A549 (cell line): ENCODE measurements around the gene C20orf204. TPM values are rescaled to one million over a fixed set of nuclear protein-coding genes. Genes with fewer than 3 reads are reported as not detected.

ENCODE experiments used
- ATAC-seq, 2 experiments: fragments of 200-7000 bp in 1 of 2; fragments of >200 bp in 1 of 2; cut with Nextera tagmentation in 1 of 2; cut with Tn5 transposase in 1 of 2; 3 replicates each; pipeline versions ENCODE4 v1.8.0 to v1.9.1; 2018 to 2020; ENCODE audit warnings: mild to moderate bottlenecking in 1 of 2, moderate library complexity in 1 of 2
- CTCF ChIA-PET: fragments of 300-600 bp; sonication (Branson Sonifier 250); formaldehyde crosslinking; extraction: SDS; loops from one replicate; lab custom pipeline; 2021; ENCODE audit warnings: antibody characterized with exemption, inconsistent platforms; lab: Yijun Ruan, JAX
- POLR2A ChIA-PET: fragments of 350-600 bp; formaldehyde crosslinking; extraction: SDS; loops from one replicate; lab custom pipeline; 2021; ENCODE audit warnings: antibody characterized with exemption, inconsistent platforms; lab: Yijun Ruan, JAX
- DNase-seq, 2 experiments: peaks; one replicate each; pipeline versions ENCODE4 v3.0.0 to v3.0.0-alpha.2; 2011 to 2016; ENCODE audit warnings: low read depth in 1 of 2, low spot score in 1 of 2
- FAIRE-seq: peaks from 2 replicates; lab custom pipeline; 2011; peaks lifted over from hg19 to GRCh38; lab: Jason Lieb, UNC
- H3K27ac ChIP-seq, 2 experiments: fragments of >200 bp; sonication (Bioruptor Twin); formaldehyde crosslinking; 3 replicates each; pipeline ENCODE4 v1.5.1; 2016 to 2017
- H3K4me1 ChIP-seq: fragments of >200 bp; sonication (Bioruptor Twin); formaldehyde crosslinking; 3 replicates; pipeline ENCODE4 v1.6.1; 2016
- H3K4me2 ChIP-seq: fragments of >200 bp; sonication (Bioruptor Twin); formaldehyde crosslinking; 3 replicates; pipeline ENCODE4 v1.6.1; 2016
- H3K4me3 ChIP-seq: fragments of >200 bp; sonication (Bioruptor Twin); formaldehyde crosslinking; 3 replicates; pipeline ENCODE4 v1.5.1; 2016
- H3K9me3 ChIP-seq: fragments of >200 bp; sonication (Bioruptor Twin); formaldehyde crosslinking; 3 replicates; pipeline ENCODE4 v1.6.1; 2016
- CBX2 ChIP-seq: fragments of 200-600 bp; sonication (generic); IDR thresholded peaks from 2 replicates; pipeline ENCODE4 v1.6.1; 2016; ENCODE audit warnings: low read depth, mild to moderate bottlenecking, borderline replicate concordance
- CHD2 ChIP-seq: fragments of 150-350 bp; IDR thresholded peaks from 2 replicates; pipeline ENCODE4 v1.6.1; 2014; ENCODE audit warnings: low read length; ENCODE audit not compliant: partially characterized antibody
- FOSL2 ChIP-seq, 2 experiments: fragments of 450-650 bp in 1 of 2; fragments of >200 bp in 1 of 2; sonication (Bioruptor Twin) in 1 of 2; formaldehyde crosslinking; IDR thresholded peaks; 2 replicates each; pipeline versions ENCODE4 v1.5.0 to v1.6.1; 2016 to 2020; ENCODE audit warnings: mild to moderate bottlenecking in 1 of 2, moderate library complexity in 1 of 2
- FOXS1 ChIP-seq: fragments of 250-450 bp; sonication (Bioruptor Pico); IDR thresholded peaks from 2 replicates; pipeline ENCODE4 v1.5.0; 2020; ENCODE audit warnings: mild to moderate bottlenecking, moderate library complexity
- HDAC2 ChIP-seq: fragments of 200-600 bp; sonication (generic); IDR thresholded peaks from 2 replicates; pipeline ENCODE4 v1.6.1; 2016
- HOXB13 ChIP-seq: fragments of 250-450 bp; sonication (Bioruptor Pico); IDR thresholded peaks from 2 replicates; pipeline ENCODE4 v1.5.0; 2020; ENCODE audit warnings: low read depth, mild to moderate bottlenecking, moderate library complexity
- HOXB5 ChIP-seq: fragments of 250-450 bp; sonication (Bioruptor Pico); IDR thresholded peaks from 2 replicates; pipeline ENCODE4 v1.5.0; 2020; ENCODE audit warnings: mild to moderate bottlenecking, moderate library complexity
- JUN ChIP-seq, 2 experiments: fragments of >200 bp; sonication (Bioruptor Twin); formaldehyde crosslinking; IDR thresholded peaks; 2 replicates in 1 of 2; 3 replicates in 1 of 2; pipeline ENCODE4 v1.6.1; 2016 to 2017
- KDM1A ChIP-seq: fragments of 200-600 bp; sonication (generic); IDR thresholded peaks from 2 replicates; pipeline ENCODE4 v1.6.1; 2016; ENCODE audit warnings: low read depth, mild to moderate bottlenecking
- KDM5A ChIP-seq: fragments of 200-600 bp; sonication (generic); IDR thresholded peaks from 2 replicates; pipeline ENCODE4 v1.6.1; 2016; ENCODE audit warnings: antibody characterized with exemption, mild to moderate bottlenecking
- NR3C1 ChIP-seq: fragments of >200 bp; sonication (Bioruptor Twin); formaldehyde crosslinking; IDR thresholded peaks from 3 replicates; pipeline ENCODE4 v1.6.1; 2017
- PHF8 ChIP-seq: fragments of 200-600 bp; sonication (generic); IDR thresholded peaks from 2 replicates; pipeline ENCODE4 v1.6.1; 2016; ENCODE audit warnings: low read depth, mild to moderate bottlenecking, antibody characterized with exemption, moderate library complexity, borderline replicate concordance
- POLR2A ChIP-seq: IDR thresholded peaks from 2 replicates; pipeline ENCODE4 v1.6.1; 2012; ENCODE audit warnings: mild to moderate bottlenecking, low read length
- POLR2AphosphoS2 ChIP-seq: conservative IDR thresholded peaks from 2 replicates; pipeline ENCODE4 v1.6.1; 2012; ENCODE audit warnings: low read length, improper control_type of control experiment, inconsistent platforms
- RARB ChIP-seq: fragments of 250-450 bp; sonication (Bioruptor Pico); IDR thresholded peaks from 2 replicates; pipeline ENCODE4 v1.8.0; 2021; ENCODE audit warnings: mild to moderate bottlenecking, moderate library complexity
- ZSCAN20 ChIP-seq: fragments of 250-450 bp; sonication (Bioruptor Pico); IDR thresholded peaks from 2 replicates; pipeline ENCODE4 v1.8.0; 2022; ENCODE audit warnings: mild to moderate bottlenecking, moderate library complexity
- WGBS: methylation state at CpG from one replicate; pipeline ENCODE4 v1.1.6; 2017; ENCODE audit errors: missing lambda C conversion rate; 5-methylcytosine and 5-hydroxymethylcytosine counted together
- polyA plus RNA-seq, 4 experiments: library from polyadenylated mRNA; depleted of rRNA in 3 of 4; stranded (reverse); fragments of >200 nt; fragmentation: RNase III in 1 of 4; extraction: RNeasy Plus Mini Kit Qiagen cat#74134 plus additional on column Dnase treatment in 1 of 4; gene quantifications; 2 replicates in 3 of 4; 3 replicates in 1 of 4; pipeline ENCODE4 v1.2.3, GENCODE V29; 2011 to 2017
- TF ChIP-seq, protein P1 (sequence below): fragments of 250-450 bp; sonication (Bioruptor Pico); IDR thresholded peaks from 2 replicates; pipeline ENCODE4 v1.5.0; 2020; ENCODE audit warnings: low read depth, mild to moderate bottlenecking, moderate library complexity
- TF ChIP-seq, protein P2 (sequence below): IDR thresholded peaks from 2 replicates; pipeline ENCODE4 v1.6.1; 2012
- TF ChIP-seq, protein P3 (sequence below): fragments of 150-350 bp; IDR thresholded peaks from 2 replicates; pipeline ENCODE4 v1.6.1; 2014; ENCODE audit warnings: low read depth, mild to moderate bottlenecking, low read length
- TF ChIP-seq, protein P4 (sequence below): fragments of 200-600 bp; sonication (generic); IDR thresholded peaks from 2 replicates; pipeline ENCODE4 v1.6.1; 2016; ENCODE audit warnings: antibody characterized with exemption, mild to moderate bottlenecking, moderate library complexity

The C20orf204 gene
- polyA plus RNA-seq, 2 of the 4 experiments (the other 2 are of a cell fraction) = 0.21 to 0.59 TPM

DNA sequence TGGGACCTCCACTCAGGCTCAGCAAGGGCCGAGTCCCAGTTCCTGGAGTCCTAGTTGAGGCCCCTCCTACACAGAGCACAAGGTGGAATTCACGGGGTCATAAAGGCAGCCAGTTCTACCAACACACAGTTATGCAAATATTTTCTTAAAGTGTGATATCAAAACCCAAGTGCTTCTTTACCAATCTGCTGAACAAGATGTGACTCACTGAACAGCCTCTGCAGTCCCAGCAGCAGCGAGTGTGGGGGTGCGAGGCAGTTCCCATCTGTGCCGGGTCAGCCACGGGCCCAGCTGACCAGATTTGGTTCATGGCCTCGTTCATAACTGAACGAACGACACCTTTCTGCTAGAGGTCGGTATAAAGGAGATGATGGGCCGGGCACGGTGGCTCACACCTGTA, 22.6 kb downstream of the C20orf204 start:
- FAIRE-seq (no peak), ATAC-seq (no peak), DNase-seq (no peak)
- ChIA-PET CTCF (interaction anchor here (0.6 to 7.2 kb wide), 12 partner anchors 8 to 521 kb away, joined by 3 to 143 read pairs (median 7); partner anchors contain the start of genes C20orf204, PRPF6 and PTK6), POLR2A (no interaction called here)
- Histone ChIP-seq H3K27ac (peak overlapping the region in 1 of 2 experiments; percentile 75; a peak in 2 of 6 replicates), H3K4me1 (peaks cover 47% of the 10 kb centered on the region), H3K9me3 (no peaks in the 10 kb centered on the region), H3K4me2 (peak overlapping the region; percentile 25; the same call in 1 of the 3 replicates), H3K4me3 (no peak overlapping the region)
- no peak for TF ChIP-seq POLR2A
- TF ChIP-seq RARB = no peak
- TF ChIP-seq HDAC2 = no peak
- no peak for TF ChIP-seq HOXB5 (CRISPR knock-in tag)
- TF ChIP-seq JUN (IDR thresholded peaks at IDR 0.05) = no peak
- TF ChIP-seq CBX2 = no peak
- no peak for TF ChIP-seq KDM5A
- TF ChIP-seq ZSCAN20 (CRISPR knock-in tag) = no peak
- TF ChIP-seq HOXB13 (CRISPR knock-in tag) = no peak
- TF ChIP-seq, protein P1, sequence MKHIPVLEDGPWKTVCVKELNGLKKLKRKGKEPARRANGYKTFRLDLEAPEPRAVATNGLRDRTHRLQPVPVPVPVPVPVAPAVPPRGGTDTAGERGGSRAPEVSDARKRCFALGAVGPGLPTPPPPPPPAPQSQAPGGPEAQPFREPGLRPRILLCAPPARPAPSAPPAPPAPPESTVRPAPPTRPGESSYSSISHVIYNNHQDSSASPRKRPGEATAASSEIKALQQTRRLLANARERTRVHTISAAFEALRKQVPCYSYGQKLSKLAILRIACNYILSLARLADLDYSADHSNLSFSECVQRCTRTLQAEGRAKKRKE (CRISPR knock-in tag) = no peak
- TF ChIP-seq FOSL2 (IDR thresholded peaks at IDR 0.05) = no peak
- no peak for TF ChIP-seq FOSL2 (CRISPR knock-in tag; IDR thresholded peaks at IDR 0.05)
- TF ChIP-seq, protein P2, sequence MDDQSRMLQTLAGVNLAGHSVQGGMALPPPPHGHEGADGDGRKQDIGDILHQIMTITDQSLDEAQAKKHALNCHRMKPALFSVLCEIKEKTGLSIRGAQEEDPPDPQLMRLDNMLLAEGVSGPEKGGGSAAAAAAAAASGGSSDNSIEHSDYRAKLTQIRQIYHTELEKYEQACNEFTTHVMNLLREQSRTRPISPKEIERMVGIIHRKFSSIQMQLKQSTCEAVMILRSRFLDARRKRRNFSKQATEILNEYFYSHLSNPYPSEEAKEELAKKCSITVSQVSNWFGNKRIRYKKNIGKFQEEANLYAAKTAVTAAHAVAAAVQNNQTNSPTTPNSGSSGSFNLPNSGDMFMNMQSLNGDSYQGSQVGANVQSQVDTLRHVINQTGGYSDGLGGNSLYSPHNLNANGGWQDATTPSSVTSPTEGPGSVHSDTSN = no peak
- WGBS = 53% methylated on average over 10 of the region's 12 CpGs

DNA sequence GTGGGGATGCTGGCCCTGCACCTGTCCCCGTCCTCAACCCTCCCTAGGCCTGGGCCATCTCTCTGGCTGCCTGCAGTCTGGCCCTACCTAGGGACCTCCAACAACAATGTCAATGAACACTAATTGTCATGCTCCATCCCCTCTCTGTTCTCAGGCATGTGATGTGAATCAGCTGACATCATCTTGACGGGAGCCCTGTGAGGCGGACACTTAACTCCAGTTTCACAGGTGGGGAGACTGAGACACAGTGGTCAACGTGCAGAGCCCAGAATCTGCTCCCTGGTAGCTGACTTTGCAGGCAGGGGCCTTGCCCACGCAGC, 26.3 kb downstream of the C20orf204 start:
- CTCF ChIA-PET = interaction anchor here (0.7 to 7.2 kb wide), 7 partner anchors 9 to 524 kb away, joined by 3 to 143 read pairs (median 5); partner anchors contain the start of gene C20orf204
- TF ChIP-seq POLR2AphosphoS2 (no peak), KDM1A (no peak), CHD2 (no peak), NR3C1 (no peak), PHF8 (no peak), FOXS1 (CRISPR knock-in tag) (no peak)
- TF ChIP-seq, protein P3, sequence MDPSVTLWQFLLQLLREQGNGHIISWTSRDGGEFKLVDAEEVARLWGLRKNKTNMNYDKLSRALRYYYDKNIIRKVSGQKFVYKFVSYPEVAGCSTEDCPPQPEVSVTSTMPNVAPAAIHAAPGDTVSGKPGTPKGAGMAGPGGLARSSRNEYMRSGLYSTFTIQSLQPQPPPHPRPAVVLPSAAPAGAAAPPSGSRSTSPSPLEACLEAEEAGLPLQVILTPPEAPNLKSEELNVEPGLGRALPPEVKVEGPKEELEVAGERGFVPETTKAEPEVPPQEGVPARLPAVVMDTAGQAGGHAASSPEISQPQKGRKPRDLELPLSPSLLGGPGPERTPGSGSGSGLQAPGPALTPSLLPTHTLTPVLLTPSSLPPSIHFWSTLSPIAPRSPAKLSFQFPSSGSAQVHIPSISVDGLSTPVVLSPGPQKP = no peak
- TF ChIP-seq, protein P4, sequence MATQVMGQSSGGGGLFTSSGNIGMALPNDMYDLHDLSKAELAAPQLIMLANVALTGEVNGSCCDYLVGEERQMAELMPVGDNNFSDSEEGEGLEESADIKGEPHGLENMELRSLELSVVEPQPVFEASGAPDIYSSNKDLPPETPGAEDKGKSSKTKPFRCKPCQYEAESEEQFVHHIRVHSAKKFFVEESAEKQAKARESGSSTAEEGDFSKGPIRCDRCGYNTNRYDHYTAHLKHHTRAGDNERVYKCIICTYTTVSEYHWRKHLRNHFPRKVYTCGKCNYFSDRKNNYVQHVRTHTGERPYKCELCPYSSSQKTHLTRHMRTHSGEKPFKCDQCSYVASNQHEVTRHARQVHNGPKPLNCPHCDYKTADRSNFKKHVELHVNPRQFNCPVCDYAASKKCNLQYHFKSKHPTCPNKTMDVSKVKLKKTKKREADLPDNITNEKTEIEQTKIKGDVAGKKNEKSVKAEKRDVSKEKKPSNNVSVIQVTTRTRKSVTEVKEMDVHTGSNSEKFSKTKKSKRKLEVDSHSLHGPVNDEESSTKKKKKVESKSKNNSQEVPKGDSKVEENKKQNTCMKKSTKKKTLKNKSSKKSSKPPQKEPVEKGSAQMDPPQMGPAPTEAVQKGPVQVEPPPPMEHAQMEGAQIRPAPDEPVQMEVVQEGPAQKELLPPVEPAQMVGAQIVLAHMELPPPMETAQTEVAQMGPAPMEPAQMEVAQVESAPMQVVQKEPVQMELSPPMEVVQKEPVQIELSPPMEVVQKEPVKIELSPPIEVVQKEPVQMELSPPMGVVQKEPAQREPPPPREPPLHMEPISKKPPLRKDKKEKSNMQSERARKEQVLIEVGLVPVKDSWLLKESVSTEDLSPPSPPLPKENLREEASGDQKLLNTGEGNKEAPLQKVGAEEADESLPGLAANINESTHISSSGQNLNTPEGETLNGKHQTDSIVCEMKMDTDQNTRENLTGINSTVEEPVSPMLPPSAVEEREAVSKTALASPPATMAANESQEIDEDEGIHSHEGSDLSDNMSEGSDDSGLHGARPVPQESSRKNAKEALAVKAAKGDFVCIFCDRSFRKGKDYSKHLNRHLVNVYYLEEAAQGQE = no peak
- ATAC-seq (no peak), FAIRE-seq (no peak), DNase-seq (no peak)
- Histone ChIP-seq H3K9me3 (no peaks in the 10 kb centered on the region), H3K4me3 (peak overlapping the region; percentile 97), H3K4me1 (peaks cover 55% of the 10 kb centered on the region), H3K27ac (peak overlapping the region; percentile 96 to 98), H3K4me2 (peak overlapping the region; percentile 99)
- WGBS = 58% methylated on average over 3 of the region's 5 CpGs
- POLR2A ChIA-PET = interaction anchor here (1.0 to 1.9 kb wide), 7 partner anchors 9 to 541 kb away, joined by 3 to 29 read pairs (median 8); partner anchors contain the start of genes OPRL1, PPDPF, RGS19 and SOX18
